ENCODE data around the gene FCER2. TPM values are rescaled to one million over a fixed set of nuclear protein-coding genes. Genes with fewer than 3 reads are reported as not detected.

Gene FCER2
- total and polyA plus RNA-seq, 2 of the 13 experiments (the other 11 are each of a cell fraction or from before 2014, with no cell fraction given) = not detected

GRCh38 chr19:7652061-7652641, 49.8 kb downstream of the FCER2 start (continued):
- TF ChIP-seq ZNF709 (CRISPR knock-in tag; IDR thresholded peaks at IDR 0.05) = no peak; the same call in 1 of the 2 replicates
- TF ChIP-seq HDAC2 (CRISPR knock-in tag; IDR thresholded peaks at IDR 0.05) = peak; percentile 85
- TF ChIP-seq EED (CRISPR knock-in tag; IDR thresholded peaks at IDR 0.05) = no peak; the same call in 1 of the 2 replicates
- TF ChIP-seq, protein P1, sequence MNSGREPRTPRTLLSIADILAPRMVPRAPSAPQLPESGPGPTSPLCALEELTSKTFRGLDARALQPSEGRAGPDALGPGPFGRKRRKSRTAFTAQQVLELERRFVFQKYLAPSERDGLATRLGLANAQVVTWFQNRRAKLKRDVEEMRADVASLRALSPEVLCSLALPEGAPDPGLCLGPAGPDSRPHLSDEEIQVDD (CRISPR knock-in tag; IDR thresholded peaks at IDR 0.05; ENCODE audit: borderline replicate concordance) = no peak; the same call in 1 of the 2 replicates
- no peak for TF ChIP-seq SRSF1 (optimal IDR thresholded peaks at IDR 0.05; ENCODE audit: low read depth, low read length)
- TF ChIP-seq IKZF4 (CRISPR knock-in tag; IDR thresholded peaks at IDR 0.05; ENCODE audit: borderline replicate concordance, low read depth, not compliant biosample characterization) = no peak
- 0 out of 2 replicates have a peak, but pooled peaks have one; percentile 35 for TF ChIP-seq ZNF703 (CRISPR knock-in tag; IDR thresholded peaks at IDR 0.05; ENCODE audit: borderline replicate concordance)
- TF ChIP-seq NONO (IDR thresholded peaks at IDR 0.05) = no peak
- TF ChIP-seq NONO (CRISPR knock-in tag; conservative IDR thresholded peaks at IDR 0.05) = peak; percentile 87
- peak; percentile 98 for TF ChIP-seq SIX1 (CRISPR knock-in tag; IDR thresholded peaks at IDR 0.05; ENCODE audit: borderline replicate concordance)
- TF ChIP-seq ZNF773 (CRISPR knock-in tag; IDR thresholded peaks at IDR 0.05; ENCODE audit: borderline replicate concordance) = no peak
- TF ChIP-seq, protein P2, sequence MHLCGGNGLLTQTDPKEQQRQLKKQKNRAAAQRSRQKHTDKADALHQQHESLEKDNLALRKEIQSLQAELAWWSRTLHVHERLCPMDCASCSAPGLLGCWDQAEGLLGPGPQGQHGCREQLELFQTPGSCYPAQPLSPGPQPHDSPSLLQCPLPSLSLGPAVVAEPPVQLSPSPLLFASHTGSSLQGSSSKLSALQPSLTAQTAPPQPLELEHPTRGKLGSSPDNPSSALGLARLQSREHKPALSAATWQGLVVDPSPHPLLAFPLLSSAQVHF (CRISPR knock-in tag; IDR thresholded peaks at IDR 0.05) = no peak
- TF ChIP-seq REPIN1 (CRISPR knock-in tag; IDR thresholded peaks at IDR 0.05; ENCODE audit: borderline replicate concordance, low read depth) = peak; percentile 79; the same call in 1 of the 2 replicates
- no peak for TF ChIP-seq MYNN (CRISPR knock-in tag; IDR thresholded peaks at IDR 0.05; ENCODE audit: low read depth)
- TF ChIP-seq ZBTB21 (CRISPR knock-in tag; IDR thresholded peaks at IDR 0.05) = 0 out of 2 replicates have a peak, but pooled peaks have one; percentile 29
- TF ChIP-seq SMC3 (IDR thresholded peaks at IDR 0.05; ENCODE audit: low read length) = peak; percentile 52
- TF ChIP-seq MEF2D (CRISPR knock-in tag; IDR thresholded peaks at IDR 0.05) = peak; percentile 82
- TF ChIP-seq IRX3 (CRISPR knock-in tag; IDR thresholded peaks at IDR 0.05; ENCODE audit: borderline replicate concordance, low read depth) = 0 out of 2 replicates have a peak, but pooled peaks have one; percentile 18
- peak; percentile 94 for TF ChIP-seq FOXA3 (CRISPR knock-in tag; IDR thresholded peaks at IDR 0.05)
- peak; percentile 54; the same call in 1 of the 2 replicates for TF ChIP-seq TFE3 (CRISPR knock-in tag; IDR thresholded peaks at IDR 0.05)
- no peak for TF ChIP-seq HOXD1 (CRISPR knock-in tag; IDR thresholded peaks at IDR 0.05)
- peak; percentile 96 for TF ChIP-seq FOXK1 (CRISPR knock-in tag; IDR thresholded peaks at IDR 0.05; ENCODE audit: borderline replicate concordance, low read depth)
- peak; percentile 70; the same call in 1 of the 2 replicates for TF ChIP-seq ZNF460 (CRISPR knock-in tag; IDR thresholded peaks at IDR 0.05; ENCODE audit: borderline replicate concordance)
- peak; percentile 99 for TF ChIP-seq CEBPB (IDR thresholded peaks at IDR 0.05; ENCODE audit: borderline replicate concordance, low read depth, low read length)
- TF ChIP-seq ZNF441 (CRISPR knock-in tag; IDR thresholded peaks at IDR 0.05; ENCODE audit: borderline replicate concordance) = 0 out of 2 replicates have a peak, but pooled peaks have one; percentile 58
- TF ChIP-seq, protein P3, sequence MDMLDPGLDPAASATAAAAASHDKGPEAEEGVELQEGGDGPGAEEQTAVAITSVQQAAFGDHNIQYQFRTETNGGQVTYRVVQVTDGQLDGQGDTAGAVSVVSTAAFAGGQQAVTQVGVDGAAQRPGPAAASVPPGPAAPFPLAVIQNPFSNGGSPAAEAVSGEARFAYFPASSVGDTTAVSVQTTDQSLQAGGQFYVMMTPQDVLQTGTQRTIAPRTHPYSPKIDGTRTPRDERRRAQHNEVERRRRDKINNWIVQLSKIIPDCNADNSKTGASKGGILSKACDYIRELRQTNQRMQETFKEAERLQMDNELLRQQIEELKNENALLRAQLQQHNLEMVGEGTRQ (IDR thresholded peaks at IDR 0.05; ENCODE audit: low read depth, low read length) = no peak
- TF ChIP-seq, protein P3 (CRISPR knock-in tag; IDR thresholded peaks at IDR 0.05; ENCODE audit: borderline replicate concordance) = peak; percentile 41; the same call in 1 of the 2 replicates
